Hepatocyte (in vitro differentiated cells): ENCODE measurements around the gene SCAPER. TPM values are rescaled to one million over a fixed set of nuclear protein-coding genes. Genes with fewer than 3 reads are reported as not detected.

Experiments
- DNase-seq: peaks from one replicate; pipeline ENCODE4 v3.0.0-alpha.2; 2016; ENCODE audit warnings: low spot score
- H2AFZ ChIP-seq: fragments of 200-600 bp; sonication (generic); 2 replicates; pipeline ENCODE4 v1.6.0; 2016; ENCODE audit warnings: antibody characterized with exemption, mild to moderate bottlenecking
- H3K27ac ChIP-seq: fragments of 200-600 bp; sonication (generic); 2 replicates; pipeline ENCODE4 v1.5.1; 2016; ENCODE audit warnings: mild to moderate bottlenecking
- H3K27me3 ChIP-seq: fragments of 200-600 bp; sonication (generic); 2 replicates; pipeline ENCODE4 v1.6.1; 2016
- H3K36me3 ChIP-seq: fragments of 200-600 bp; sonication (generic); replicated peaks from 2 replicates; pipeline ENCODE4 v1.5.1; 2016; ENCODE audit warnings: low read depth; ENCODE audit not compliant: insufficient read depth
- H3K4me1 ChIP-seq: fragments of 200-600 bp; sonication (generic); 2 replicates; pipeline ENCODE4 v1.5.1; 2016; ENCODE audit warnings: mild to moderate bottlenecking, moderate library complexity; ENCODE audit not compliant: insufficient read depth
- H3K4me2 ChIP-seq: fragments of 200-600 bp; sonication (generic); 2 replicates; pipeline ENCODE4 v1.6.0; 2016
- H3K4me3 ChIP-seq: fragments of 200-600 bp; sonication (generic); 2 replicates; pipeline ENCODE4 v1.5.1; 2016; ENCODE audit warnings: mild to moderate bottlenecking
- H3K79me2 ChIP-seq: fragments of 200-600 bp; sonication (generic); 2 replicates; pipeline ENCODE4 v1.6.0; 2017; ENCODE audit warnings: mild to moderate bottlenecking
- H3K9me2 ChIP-seq: fragments of 200-600 bp; sonication (generic); replicated peaks from 2 replicates; pipeline ENCODE4 v1.6.0; 2017; ENCODE audit warnings: mild to moderate bottlenecking; ENCODE audit not compliant: insufficient read depth
- H3K9me3 ChIP-seq: fragments of 200-600 bp; sonication (generic); 2 replicates; pipeline ENCODE4 v1.5.1; 2016; ENCODE audit warnings: low read depth, mild to moderate bottlenecking
- H4K20me1 ChIP-seq: fragments of 200-600 bp; sonication (generic); 2 replicates; pipeline ENCODE4 v1.6.0; 2016; ENCODE audit warnings: mild to moderate bottlenecking; ENCODE audit not compliant: insufficient read depth, poor library complexity, severe bottlenecking
- CTCF ChIP-seq: fragments of 200-600 bp; sonication (generic); IDR thresholded peaks from 2 replicates; pipeline ENCODE4 v1.5.1; 2016; ENCODE audit warnings: antibody characterized with exemption, mild to moderate bottlenecking; ENCODE audit not compliant: poor library complexity
- EZH2 ChIP-seq: fragments of 200-600 bp; sonication (generic); IDR thresholded peaks from 2 replicates; pipeline ENCODE4 v1.6.1; 2016; ENCODE audit warnings: antibody characterized with exemption, mild to moderate bottlenecking, borderline replicate concordance
- EZH2phosphoT487 ChIP-seq: fragments of 200-600 bp; sonication (generic); IDR thresholded peaks from one replicate; pipeline ENCODE4 v1.6.1; 2018; ENCODE audit warnings: antibody characterized with exemption, mild to moderate bottlenecking, low read depth, moderate library complexity; ENCODE audit not compliant: unreplicated experiment, severe bottlenecking
- WGBS: methylation state at CpG from one replicate; pipeline ENCODE4 v1.1.6; 2016; ENCODE audit warnings: low lambda C conversion rate; ENCODE audit errors: missing lambda C conversion rate; 5-methylcytosine and 5-hydroxymethylcytosine counted together
- polyA plus RNA-seq: library from polyadenylated mRNA; unstranded; fragments of >200 nt; fragmentation: Nextera tagmentation; extraction: Ambion mirVana; gene quantifications from 2 replicates; pipeline ENCODE4 v1.2.1, GENCODE V29; 2016
- total RNA-seq: library from RNA; depleted of rRNA; stranded (reverse); fragments of >200 nt; gene quantifications from 2 replicates; pipeline ENCODE4 v1.2.3, GENCODE V29; 2014

SCAPER gene
- total and polyA plus RNA-seq, 2 experiments from 2014 or later = 20.8 to 27.4 TPM

- Histone ChIP-seq H3K79me2 (peaks cover 32% of the 10 kb centered on the region), H3K27ac (peak overlapping the region; percentile 96), H4K20me1 (no peaks in the 10 kb centered on the region), H3K4me3 (peak overlapping the region; percentile 18), H3K27me3 (no peaks in the 10 kb centered on the region), H2AFZ (peak overlapping the region; percentile 79), H3K9me3 (no peaks in the 10 kb centered on the region), H3K4me1 (peaks cover 26% of the 10 kb centered on the region), H3K9me2 (no peaks in the 10 kb centered on the region), H3K36me3 (no peaks in the 10 kb centered on the region), H3K4me2 (peak overlapping the region; percentile 93)
- TF ChIP-seq EZH2 (no peak), CTCF (no peak), EZH2phosphoT487 (no peak)
- WGBS = 33% methylated on average over 9 of the region's 9 CpGs
- peak; percentile 18 for DNase-seq
These were observed 715 bp upstream of the SCAPER start for GRCh38 chr15:76905855-76906254.

- no peaks in the 10 kb centered on the region for H3K9me3 ChIP-seq
- H3K27me3 ChIP-seq = no peaks in the 10 kb centered on the region
- H3K4me3 ChIP-seq = peak overlapping the region; percentile 78
- peaks cover 26% of the 10 kb centered on the region for H3K4me1 ChIP-seq
- H2AFZ ChIP-seq = peak overlapping the region; percentile 75
- H3K36me3 ChIP-seq = no peaks in the 10 kb centered on the region
- WGBS = 3% methylated on average over 22 of the region's 29 CpGs
- H3K4me2 ChIP-seq = peak overlapping the region; percentile 93
- TF ChIP-seq CTCF (no peak), EZH2phosphoT487 (no peak), EZH2 (no peak)
- H4K20me1 ChIP-seq = no peaks in the 10 kb centered on the region
- no peaks in the 10 kb centered on the region for H3K9me2 ChIP-seq
- DNase-seq = peak; percentile 71
- peaks cover 36% of the 10 kb centered on the region for H3K79me2 ChIP-seq
- H3K27ac ChIP-seq = peak overlapping the region; percentile 96
These were observed 603 bp downstream of the SCAPER start for GRCh38 chr15:76904461-76905012.

DNA sequence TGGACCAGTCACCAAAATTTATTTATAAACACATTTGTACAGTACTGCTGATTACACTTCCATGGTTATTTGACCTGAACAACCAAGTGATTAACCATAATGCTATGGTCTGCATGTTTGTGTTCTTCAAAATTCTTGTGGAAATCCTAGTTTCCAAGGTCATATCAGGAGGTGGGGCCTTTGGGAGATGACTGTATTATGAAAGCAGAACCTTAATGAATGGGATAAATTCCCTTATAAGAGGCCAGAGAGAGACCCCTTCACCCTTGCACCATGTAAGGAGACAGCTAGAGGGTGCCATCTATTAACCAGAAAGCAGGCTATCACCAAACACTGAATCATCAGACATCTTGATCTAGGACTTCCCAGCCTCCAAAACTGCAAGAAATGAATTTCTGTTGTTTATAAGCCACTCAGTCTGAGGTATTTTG, 1.9 kb downstream of the SCAPER start:
- no peaks in the 10 kb centered on the region for H3K9me2 ChIP-seq
- peak overlapping the region; percentile 96 for H3K27ac ChIP-seq
- H4K20me1 ChIP-seq = no peaks in the 10 kb centered on the region
- H3K9me3 ChIP-seq = no peaks in the 10 kb centered on the region
- no peaks in the 10 kb centered on the region for H3K36me3 ChIP-seq
- H3K27me3 ChIP-seq = no peaks in the 10 kb centered on the region
- H3K4me3 ChIP-seq = no peak overlapping the region
- peaks cover 44% of the 10 kb centered on the region for H3K79me2 ChIP-seq
- peaks cover 26% of the 10 kb centered on the region for H3K4me1 ChIP-seq
- no peak overlapping the region for H2AFZ ChIP-seq
- TF ChIP-seq CTCF = peak; percentile 40
- TF ChIP-seq EZH2phosphoT487 = no peak
- TF ChIP-seq EZH2 = no peak
- H3K4me2 ChIP-seq = peak overlapping the region; percentile 93
- peak; percentile 36 for DNase-seq
